WERI-Rb-1 (cell line): ENCODE measurements around the gene PRC1.

ENCODE experiments used
- DNase-seq: peaks from one replicate; pipeline ENCODE4 v3.0.0-alpha.2; 2020
- H3K27ac ChIP-seq: fragments of 250-450 bp; sonication (Bioruptor Pico); 2 replicates; pipeline ENCODE4 v1.5.1; 2020; ENCODE audit warnings: mild to moderate bottlenecking, moderate library complexity
- H3K27me3 ChIP-seq: fragments of 250-450 bp; sonication (Bioruptor Pico); 2 replicates; pipeline ENCODE4 v1.5.1; 2021; ENCODE audit warnings: mild to moderate bottlenecking, low read depth, moderate library complexity; ENCODE audit not compliant: insufficient read depth, severe bottlenecking
- H3K36me3 ChIP-seq: fragments of 250-450 bp; sonication (Bioruptor Pico); 2 replicates; pipeline ENCODE4 v1.5.1; 2020; ENCODE audit warnings: mild to moderate bottlenecking, moderate library complexity
- H3K4me3 ChIP-seq: 2 replicates; pipeline ENCODE4 v1.5.1; 2011; ENCODE audit warnings: low read depth, mild to moderate bottlenecking, control low read depth, low read length
- H3K9me3 ChIP-seq: fragments of 250-450 bp; sonication (Bioruptor Pico); 2 replicates; pipeline ENCODE4 v1.5.1; 2021; ENCODE audit warnings: mild to moderate bottlenecking, moderate library complexity; ENCODE audit not compliant: severe bottlenecking
- TF ChIP-seq, protein P1 (sequence below): IDR thresholded peaks from 2 replicates; pipeline ENCODE4 v1.5.1; 2011; ENCODE audit warnings: low read depth, mild to moderate bottlenecking, control low read depth, inconsistent platforms, low read length

PRC1 gene

DNA sequence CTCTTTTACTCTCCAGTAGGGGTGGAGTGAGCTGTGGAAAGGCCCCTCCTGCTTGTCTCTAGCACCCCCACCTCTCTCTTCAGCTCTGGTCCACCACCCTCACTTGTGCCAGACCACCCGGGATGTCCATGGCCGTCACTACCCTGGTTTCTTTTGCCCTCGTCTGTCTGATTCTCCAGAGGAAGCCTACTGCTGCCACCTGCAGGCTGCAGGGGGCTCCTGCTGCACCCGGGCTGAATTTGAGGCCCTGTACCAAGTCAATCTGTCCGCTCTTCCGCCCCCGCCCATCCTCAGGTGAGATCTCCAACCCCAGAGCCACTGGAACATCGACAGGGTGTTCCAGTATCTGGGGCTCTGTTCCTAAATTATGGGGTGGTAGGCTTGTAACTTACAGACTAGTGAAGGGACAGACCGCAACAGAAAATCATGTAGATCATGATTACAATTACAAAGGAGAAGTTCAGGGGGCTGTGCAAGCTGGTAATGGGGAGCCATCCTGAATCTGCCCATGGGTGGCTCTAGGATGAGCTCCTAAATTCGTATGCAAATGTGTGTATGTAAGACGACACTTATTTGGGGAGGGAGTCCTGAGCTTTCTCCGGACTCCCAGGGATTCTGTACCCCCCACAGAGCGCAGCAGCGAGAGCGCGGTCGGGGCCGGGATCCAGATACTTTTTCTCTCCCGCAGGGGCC, 59.9 kb downstream of the PRC1 start:
- DNase-seq: peak; percentile 90
- Histone ChIP-seq H3K4me3 (peak overlapping the region; percentile 72), H3K9me3 (no peaks in the 10 kb centered on the region), H3K36me3 (peaks cover 12% of the 10 kb centered on the region), H3K27me3 (no peaks in the 10 kb centered on the region), H3K27ac (no peak overlapping the region)
- TF ChIP-seq, protein P1, sequence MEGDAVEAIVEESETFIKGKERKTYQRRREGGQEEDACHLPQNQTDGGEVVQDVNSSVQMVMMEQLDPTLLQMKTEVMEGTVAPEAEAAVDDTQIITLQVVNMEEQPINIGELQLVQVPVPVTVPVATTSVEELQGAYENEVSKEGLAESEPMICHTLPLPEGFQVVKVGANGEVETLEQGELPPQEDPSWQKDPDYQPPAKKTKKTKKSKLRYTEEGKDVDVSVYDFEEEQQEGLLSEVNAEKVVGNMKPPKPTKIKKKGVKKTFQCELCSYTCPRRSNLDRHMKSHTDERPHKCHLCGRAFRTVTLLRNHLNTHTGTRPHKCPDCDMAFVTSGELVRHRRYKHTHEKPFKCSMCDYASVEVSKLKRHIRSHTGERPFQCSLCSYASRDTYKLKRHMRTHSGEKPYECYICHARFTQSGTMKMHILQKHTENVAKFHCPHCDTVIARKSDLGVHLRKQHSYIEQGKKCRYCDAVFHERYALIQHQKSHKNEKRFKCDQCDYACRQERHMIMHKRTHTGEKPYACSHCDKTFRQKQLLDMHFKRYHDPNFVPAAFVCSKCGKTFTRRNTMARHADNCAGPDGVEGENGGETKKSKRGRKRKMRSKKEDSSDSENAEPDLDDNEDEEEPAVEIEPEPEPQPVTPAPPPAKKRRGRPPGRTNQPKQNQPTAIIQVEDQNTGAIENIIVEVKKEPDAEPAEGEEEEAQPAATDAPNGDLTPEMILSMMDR: peak; percentile 92

DNA sequence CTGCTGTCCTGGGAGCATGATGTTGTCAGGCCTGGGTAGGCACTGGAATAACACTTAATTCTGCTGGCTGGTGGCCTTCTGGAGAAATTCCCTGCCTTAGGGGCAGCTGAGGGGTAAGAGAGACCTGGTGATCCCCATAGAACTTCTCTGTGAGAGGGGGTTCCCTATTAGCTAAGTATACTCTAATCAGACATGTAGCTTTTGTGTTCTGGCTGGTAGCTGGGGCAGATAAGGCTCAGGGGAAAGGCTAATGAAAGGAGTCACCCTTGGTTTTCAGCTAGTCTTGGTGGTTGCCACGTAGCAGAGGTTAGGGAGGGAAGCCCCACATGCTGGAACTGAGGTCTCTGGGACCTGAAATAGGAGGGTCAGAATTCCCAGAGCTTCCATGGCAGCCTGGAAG, 61.0 kb downstream of the PRC1 start:
- no peak for DNase-seq
- TF ChIP-seq, protein P1: no peak
- no peaks in the 10 kb centered on the region for H3K9me3 ChIP-seq
- no peak overlapping the region for H3K27ac ChIP-seq
- no peak overlapping the region for H3K4me3 ChIP-seq
- peaks cover 9% of the 10 kb centered on the region for H3K36me3 ChIP-seq
- H3K27me3 ChIP-seq: no peaks in the 10 kb centered on the region

DNA sequence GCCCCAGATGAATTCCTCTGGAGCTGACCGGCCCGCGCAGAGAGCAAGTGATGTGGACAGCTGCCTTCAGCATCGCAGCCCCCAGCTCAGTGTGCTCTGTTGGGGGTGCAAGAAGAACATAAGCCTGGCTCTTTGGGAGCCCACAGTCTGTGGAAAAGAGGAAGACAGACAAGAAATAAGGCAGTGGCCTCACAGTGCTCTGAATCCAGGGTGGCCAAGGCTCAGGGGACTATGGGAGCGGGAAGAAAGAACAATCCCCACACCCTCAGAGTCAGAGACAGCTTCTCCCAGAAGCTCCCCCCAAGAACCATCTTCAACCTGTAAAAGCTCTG, 61.7 kb downstream of the PRC1 start:
- peaks cover 4% of the 10 kb centered on the region; the same call in 1 of the 2 replicates for H3K36me3 ChIP-seq
- DNase-seq: no peak
- H3K27me3 ChIP-seq: no peaks in the 10 kb centered on the region
- H3K27ac ChIP-seq: no peak overlapping the region
- no peaks in the 10 kb centered on the region for H3K9me3 ChIP-seq
- 0 out of 2 replicates have a peak overlapping the region, but pooled peaks have one; percentile 74 for H3K4me3 ChIP-seq
- TF ChIP-seq, protein P1: no peak

DNA sequence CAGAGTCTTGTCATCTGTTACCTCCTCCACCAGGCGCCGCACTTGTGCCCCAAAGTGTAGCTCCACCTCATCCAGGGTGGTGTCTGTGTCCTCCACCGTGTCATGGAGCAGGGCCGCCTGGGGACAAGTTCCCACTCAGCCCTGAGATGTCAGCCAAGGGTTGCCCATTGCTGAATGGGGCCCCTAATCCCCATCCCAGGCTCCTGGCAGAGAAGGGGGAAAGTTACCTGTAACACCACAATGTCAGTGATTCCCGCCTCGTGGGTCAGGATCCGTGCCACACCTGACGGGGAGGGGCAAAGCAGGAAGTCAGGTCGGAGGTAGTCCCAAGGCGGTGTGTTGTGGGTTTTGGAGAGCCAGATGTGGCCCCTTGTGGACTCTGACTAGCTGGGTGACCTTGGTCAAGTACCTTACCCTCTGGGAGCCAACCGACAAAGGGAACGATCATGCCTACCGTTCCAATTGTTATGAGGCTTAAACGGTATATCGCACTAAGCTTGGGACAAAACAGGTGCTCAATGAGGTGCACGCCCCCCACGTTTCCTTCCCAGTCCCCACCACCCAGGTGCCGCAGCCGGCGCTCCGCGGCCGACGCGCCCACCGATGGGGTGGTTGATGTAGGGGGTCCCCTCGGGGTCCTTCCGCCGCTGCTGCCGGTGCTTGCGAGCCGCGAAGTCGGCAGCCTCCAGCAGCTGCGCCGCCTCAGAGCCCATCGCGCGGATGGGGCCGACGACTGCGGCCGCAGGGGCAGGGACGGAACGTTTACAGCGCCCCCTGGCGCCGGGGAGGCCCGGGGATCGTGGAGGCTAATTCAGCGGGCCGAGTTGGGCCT, 62.3 kb downstream of the PRC1 start, which contains the start of gene HDDC3:
Gene HDDC3, minus strand, starts transcription at position 722 of the 832 bp plus-strand sequence. Its CDS starts 9 bp downstream, at position 713.
- Histone ChIP-seq H3K27me3 (no peaks in the 10 kb centered on the region), H3K4me3 (peak within 1 kb of the TSS; percentile 74), H3K27ac (peak within 1 kb of the TSS; percentile 25), H3K9me3 (no peaks in the 10 kb centered on the region), H3K36me3 (peaks cover 3% of the 10 kb centered on the region; the same call in 1 of the 2 replicates)
- TF ChIP-seq, protein P1: peak; percentile 89
- DNase-seq: peak; percentile 91

DNA sequence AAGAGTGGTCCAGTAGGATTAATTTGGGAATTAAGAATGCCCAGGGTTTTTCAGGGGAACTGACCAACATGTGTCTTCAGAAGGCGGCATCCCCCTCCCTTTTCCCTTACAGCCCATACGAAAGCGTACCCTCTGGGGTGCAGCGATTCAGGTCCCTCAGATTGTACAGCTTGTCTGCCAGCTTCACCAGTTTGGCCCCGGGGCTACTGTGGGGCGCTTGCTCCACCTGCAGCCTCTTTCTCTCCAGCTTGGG, 62.8 kb downstream of the PRC1 start:
- Histone ChIP-seq H3K36me3 (no peaks in the 10 kb centered on the region), H3K9me3 (no peaks in the 10 kb centered on the region), H3K27ac (no peak overlapping the region), H3K27me3 (no peaks in the 10 kb centered on the region), H3K4me3 (peak overlapping the region; percentile 74)
- DNase-seq: no peak
- TF ChIP-seq, protein P1: no peak
